H54 (cell line): Measurements from ENCODE around the gene PEMT.

Experiments used
- DNase-seq: peaks from one replicate; pipeline ENCODE4 v3.0.0; 2011; ENCODE audit warnings: low spot score, mixed read lengths; ENCODE audit not compliant: insufficient read length
- FAIRE-seq: peaks from 3 replicates; lab custom pipeline; 2011; peaks lifted over from hg19 to GRCh38; lab: Jason Lieb, UNC
- POLR2A ChIP-seq: IDR thresholded peaks from 2 replicates; pipeline ENCODE4 v1.6.1; 2011; ENCODE audit warnings: low read depth, mild to moderate bottlenecking, low read length

Gene PEMT

GRCh38 chr17:17508646-17509591 is 82.6 kb downstream of the PEMT start:
- DNase-seq (no peak), FAIRE-seq (no peak)
- TF ChIP-seq POLR2A: no peak

- FAIRE-seq (no peak), DNase-seq (no peak)
- TF ChIP-seq POLR2A: no peak
Observed at GRCh38 chr17:17508019-17508535, 83.4 kb downstream of the PEMT start.

- TF ChIP-seq POLR2A: no peak
- FAIRE-seq (no peak), DNase-seq (no peak)
Observed at GRCh38 chr17:17507465-17508011, 84.0 kb downstream of the PEMT start.

- no peak for FAIRE-seq
- TF ChIP-seq POLR2A: no peak
- DNase-seq: no peak
Observed at GRCh38 chr17:17506893-17507464, 84.5 kb downstream of the PEMT start.

GRCh38 chr17:17506181-17506741 is 85.2 kb downstream of the PEMT start:
- no peak for TF ChIP-seq POLR2A
- FAIRE-seq (no peak), DNase-seq (no peak)

GRCh38 chr17:17505610-17506171 is 85.8 kb downstream of the PEMT start:
- FAIRE-seq (no peak), DNase-seq (no peak)
- TF ChIP-seq POLR2A: no peak

GRCh38 chr17:17505151-17505550 is 86.4 kb downstream of the PEMT start:
- TF ChIP-seq POLR2A: no peak
- no peak for DNase-seq
- FAIRE-seq: no peak

GRCh38 chr17:17504341-17505140 is 87.0 kb downstream of the PEMT start:
- no peak for TF ChIP-seq POLR2A
- no peak for FAIRE-seq

GRCh38 chr17:17503566-17504130 is 87.9 kb downstream of the PEMT start:
- no peak for FAIRE-seq
- TF ChIP-seq POLR2A: no peak
- DNase-seq: no peak

More at GRCh38 chr17:17504341-17505140, 87.0 kb downstream of the PEMT start:
- DNase-seq: no peak

- no peak for DNase-seq
- TF ChIP-seq POLR2A: no peak
- no peak for FAIRE-seq
Observed at GRCh38 chr17:17502741-17503565, 88.6 kb downstream of the PEMT start.

GRCh38 chr17:17500999-17501605 is 90.4 kb downstream of the PEMT start:
- no peak for DNase-seq
- FAIRE-seq: no peak
- no peak for TF ChIP-seq POLR2A
